ENCODE results near the gene BRPF3. TPM values are rescaled to one million over a fixed set of nuclear protein-coding genes. Genes with fewer than 3 reads are reported as not detected.
A peak's percentile ranks its signal among the peaks of the same experiment; 100 is the strongest.

The BRPF3 gene
- total RNA-seq, 1 experiment from 2014 or later = 16.2 TPM

GRCh38 chr6:36226438-36227047 lies 30.0 kb downstream of the BRPF3 start:
- Histone ChIP-seq H3K4me3 (ENCODE audit: low read length) (no peak overlapping the region), H4K20me1 (ENCODE audit: insufficient read depth, low read depth, low read length) (no peaks in the 10 kb centered on the region), H3K27me3 (ENCODE audit: low read length) (no peaks in the 10 kb centered on the region), H3K36me3 (ENCODE audit: insufficient read depth, low read length) (peaks cover 7% of the 10 kb centered on the region; the same call in 1 of the 2 replicates), H3K27ac (ENCODE audit: low read length) (no peak overlapping the region), H2AFZ (ENCODE audit: low read length) (no peak overlapping the region), H3K4me1 (ENCODE audit: low read length) (peaks cover 39% of the 10 kb centered on the region), H3K9me2 (replicated peaks; ENCODE audit: insufficient read depth, low read length) (no peaks in the 10 kb centered on the region), H3K9me3 (ENCODE audit: low read length) (no peaks in the 10 kb centered on the region), H3K4me2 (ENCODE audit: low read depth, low read length, poor library complexity, severe bottlenecking) (no peak overlapping the region), H3K79me2 (ENCODE audit: low read length) (no peaks in the 10 kb centered on the region), H3K9ac (ENCODE audit: low read length) (no peak overlapping the region)
- no peak for DNase-seq

- H3K27me3 ChIP-seq (ENCODE audit: low read length) = no peaks in the 10 kb centered on the region
- peaks cover 39% of the 10 kb centered on the region for H3K4me1 ChIP-seq (ENCODE audit: low read length)
- no peak overlapping the region for H3K4me2 ChIP-seq (ENCODE audit: low read depth, low read length, poor library complexity, severe bottlenecking)
- H3K9ac ChIP-seq (ENCODE audit: low read length) = no peak overlapping the region
- H3K36me3 ChIP-seq (ENCODE audit: insufficient read depth, low read length) = peaks cover 5% of the 10 kb centered on the region; the same call in 1 of the 2 replicates
- DNase-seq = no peak
- H3K27ac ChIP-seq (ENCODE audit: low read length) = no peak overlapping the region
- H3K79me2 ChIP-seq (ENCODE audit: low read length) = no peaks in the 10 kb centered on the region
- no peaks in the 10 kb centered on the region for H3K9me3 ChIP-seq (ENCODE audit: low read length)
- H2AFZ ChIP-seq (ENCODE audit: low read length) = no peak overlapping the region
- H4K20me1 ChIP-seq (ENCODE audit: insufficient read depth, low read depth, low read length) = no peaks in the 10 kb centered on the region
- no peak overlapping the region for H3K4me3 ChIP-seq (ENCODE audit: low read length)
- H3K9me2 ChIP-seq (replicated peaks; ENCODE audit: insufficient read depth, low read length) = no peaks in the 10 kb centered on the region
These were observed 31.1 kb downstream of the BRPF3 start for GRCh38 chr6:36227379-36228228.

- no peak overlapping the region for H2AFZ ChIP-seq (ENCODE audit: low read length)
- H3K27me3 ChIP-seq (ENCODE audit: low read length) = no peaks in the 10 kb centered on the region
- H3K27ac ChIP-seq (ENCODE audit: low read length) = 0 out of 2 replicates have a peak overlapping the region, but pooled peaks have one; percentile 31
- no peaks in the 10 kb centered on the region for H3K36me3 ChIP-seq (ENCODE audit: insufficient read depth, low read length)
- no peak overlapping the region for H3K9ac ChIP-seq (ENCODE audit: low read length)
- peak overlapping the region; percentile 23 for H3K4me2 ChIP-seq (ENCODE audit: low read depth, low read length, poor library complexity, severe bottlenecking)
- H3K9me2 ChIP-seq (replicated peaks; ENCODE audit: insufficient read depth, low read length) = no peaks in the 10 kb centered on the region
- H4K20me1 ChIP-seq (ENCODE audit: insufficient read depth, low read depth, low read length) = no peaks in the 10 kb centered on the region
- DNase-seq = no peak
- H3K79me2 ChIP-seq (ENCODE audit: low read length) = no peaks in the 10 kb centered on the region
- peaks cover 39% of the 10 kb centered on the region for H3K4me1 ChIP-seq (ENCODE audit: low read length)
- no peak overlapping the region for H3K4me3 ChIP-seq (ENCODE audit: low read length)
- H3K9me3 ChIP-seq (ENCODE audit: low read length) = no peaks in the 10 kb centered on the region
These were observed 32.7 kb downstream of the BRPF3 start for GRCh38 chr6:36229223-36229622.

GRCh38 chr6:36230371-36230770 lies 33.8 kb downstream of the BRPF3 start:
- Histone ChIP-seq H3K9me2 (replicated peaks; ENCODE audit: insufficient read depth, low read length) (no peaks in the 10 kb centered on the region), H3K4me1 (ENCODE audit: low read length) (peaks cover 39% of the 10 kb centered on the region), H3K4me2 (ENCODE audit: low read depth, low read length, poor library complexity, severe bottlenecking) (no peak overlapping the region), H3K9me3 (ENCODE audit: low read length) (no peaks in the 10 kb centered on the region), H3K27me3 (ENCODE audit: low read length) (no peaks in the 10 kb centered on the region), H3K9ac (ENCODE audit: low read length) (no peak overlapping the region), H3K27ac (ENCODE audit: low read length) (no peak overlapping the region), H4K20me1 (ENCODE audit: insufficient read depth, low read depth, low read length) (no peaks in the 10 kb centered on the region), H3K4me3 (ENCODE audit: low read length) (no peak overlapping the region), H2AFZ (ENCODE audit: low read length) (no peak overlapping the region), H3K36me3 (ENCODE audit: insufficient read depth, low read length) (no peaks in the 10 kb centered on the region), H3K79me2 (ENCODE audit: low read length) (no peaks in the 10 kb centered on the region)
- no peak for DNase-seq

GRCh38 chr6:36232172-36232571 lies 35.6 kb downstream of the BRPF3 start:
- Histone ChIP-seq H3K9ac (ENCODE audit: low read length) (no peak overlapping the region), H3K36me3 (ENCODE audit: insufficient read depth, low read length) (no peaks in the 10 kb centered on the region), H3K79me2 (ENCODE audit: low read length) (no peaks in the 10 kb centered on the region), H2AFZ (ENCODE audit: low read length) (no peak overlapping the region), H3K27me3 (ENCODE audit: low read length) (no peaks in the 10 kb centered on the region), H3K9me2 (replicated peaks; ENCODE audit: insufficient read depth, low read length) (no peaks in the 10 kb centered on the region), H3K4me1 (ENCODE audit: low read length) (peaks cover 37% of the 10 kb centered on the region), H3K4me2 (ENCODE audit: low read depth, low read length, poor library complexity, severe bottlenecking) (no peak overlapping the region), H3K4me3 (ENCODE audit: low read length) (no peak overlapping the region), H4K20me1 (ENCODE audit: insufficient read depth, low read depth, low read length) (no peaks in the 10 kb centered on the region), H3K9me3 (ENCODE audit: low read length) (no peaks in the 10 kb centered on the region), H3K27ac (ENCODE audit: low read length) (no peak overlapping the region)
- DNase-seq = no peak

GRCh38 chr6:36235309-36235708 lies 38.8 kb downstream of the BRPF3 start:
- Histone ChIP-seq H3K79me2 (ENCODE audit: low read length) (no peaks in the 10 kb centered on the region), H4K20me1 (ENCODE audit: insufficient read depth, low read depth, low read length) (no peaks in the 10 kb centered on the region), H3K4me2 (ENCODE audit: low read depth, low read length, poor library complexity, severe bottlenecking) (no peak overlapping the region), H3K36me3 (ENCODE audit: insufficient read depth, low read length) (no peaks in the 10 kb centered on the region), H3K27ac (ENCODE audit: low read length) (no peak overlapping the region), H3K9me3 (ENCODE audit: low read length) (no peaks in the 10 kb centered on the region), H3K4me3 (ENCODE audit: low read length) (no peak overlapping the region), H3K9ac (ENCODE audit: low read length) (no peak overlapping the region), H3K9me2 (replicated peaks; ENCODE audit: insufficient read depth, low read length) (no peaks in the 10 kb centered on the region), H2AFZ (ENCODE audit: low read length) (no peak overlapping the region), H3K27me3 (ENCODE audit: low read length) (no peaks in the 10 kb centered on the region), H3K4me1 (ENCODE audit: low read length) (peaks cover 9% of the 10 kb centered on the region)
- DNase-seq = peak; percentile 50

GRCh38 chr6:36235862-36236261 lies 39.3 kb downstream of the BRPF3 start:
- no peak for DNase-seq
- Histone ChIP-seq H3K79me2 (ENCODE audit: low read length) (no peaks in the 10 kb centered on the region), H3K9ac (ENCODE audit: low read length) (no peak overlapping the region), H3K4me3 (ENCODE audit: low read length) (no peak overlapping the region), H4K20me1 (ENCODE audit: insufficient read depth, low read depth, low read length) (no peaks in the 10 kb centered on the region), H3K27ac (ENCODE audit: low read length) (no peak overlapping the region), H3K36me3 (ENCODE audit: insufficient read depth, low read length) (no peaks in the 10 kb centered on the region), H3K4me2 (ENCODE audit: low read depth, low read length, poor library complexity, severe bottlenecking) (no peak overlapping the region), H3K9me3 (ENCODE audit: low read length) (no peaks in the 10 kb centered on the region), H3K4me1 (ENCODE audit: low read length) (peaks cover 4% of the 10 kb centered on the region), H3K9me2 (replicated peaks; ENCODE audit: insufficient read depth, low read length) (no peaks in the 10 kb centered on the region), H3K27me3 (ENCODE audit: low read length) (no peaks in the 10 kb centered on the region), H2AFZ (ENCODE audit: low read length) (no peak overlapping the region)

- Histone ChIP-seq H3K36me3 (ENCODE audit: insufficient read depth, low read length) (no peaks in the 10 kb centered on the region), H3K27ac (ENCODE audit: low read length) (no peak overlapping the region), H3K27me3 (ENCODE audit: low read length) (no peaks in the 10 kb centered on the region), H3K9me3 (ENCODE audit: low read length) (no peaks in the 10 kb centered on the region), H3K9me2 (replicated peaks; ENCODE audit: insufficient read depth, low read length) (no peaks in the 10 kb centered on the region), H3K4me3 (ENCODE audit: low read length) (no peak overlapping the region), H3K4me2 (ENCODE audit: low read depth, low read length, poor library complexity, severe bottlenecking) (no peak overlapping the region), H3K79me2 (ENCODE audit: low read length) (no peaks in the 10 kb centered on the region), H3K4me1 (ENCODE audit: low read length) (peaks cover 31% of the 10 kb centered on the region), H3K9ac (ENCODE audit: low read length) (no peak overlapping the region), H2AFZ (ENCODE audit: low read length) (no peak overlapping the region), H4K20me1 (ENCODE audit: insufficient read depth, low read depth, low read length) (no peaks in the 10 kb centered on the region)
- DNase-seq = no peak
These were observed 43.2 kb downstream of the BRPF3 start for GRCh38 chr6:36239774-36240173.
